ENCODE results near the gene FADS3.

DNA sequence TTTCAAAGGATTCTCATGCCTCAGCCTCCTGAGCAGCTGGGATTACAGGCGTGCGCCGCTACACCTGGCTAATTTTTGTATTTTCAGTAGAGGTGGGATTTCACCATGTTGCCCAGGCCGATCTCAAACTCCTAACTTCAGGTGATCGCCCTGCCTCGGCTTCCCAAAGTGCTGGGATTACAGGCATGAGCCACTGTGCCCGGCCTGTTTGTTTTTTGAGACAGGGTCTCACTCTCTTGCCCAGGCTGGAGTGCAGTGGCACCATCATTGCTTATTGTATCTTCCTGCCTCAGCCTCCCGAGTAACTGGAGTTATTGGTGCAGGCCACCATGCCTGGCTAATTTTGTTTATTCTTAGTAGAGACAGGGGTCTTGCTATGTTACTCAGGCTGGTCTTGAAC, 55.2 kb downstream of the FADS3 start:
- TF ChIP-seq, protein P1, sequence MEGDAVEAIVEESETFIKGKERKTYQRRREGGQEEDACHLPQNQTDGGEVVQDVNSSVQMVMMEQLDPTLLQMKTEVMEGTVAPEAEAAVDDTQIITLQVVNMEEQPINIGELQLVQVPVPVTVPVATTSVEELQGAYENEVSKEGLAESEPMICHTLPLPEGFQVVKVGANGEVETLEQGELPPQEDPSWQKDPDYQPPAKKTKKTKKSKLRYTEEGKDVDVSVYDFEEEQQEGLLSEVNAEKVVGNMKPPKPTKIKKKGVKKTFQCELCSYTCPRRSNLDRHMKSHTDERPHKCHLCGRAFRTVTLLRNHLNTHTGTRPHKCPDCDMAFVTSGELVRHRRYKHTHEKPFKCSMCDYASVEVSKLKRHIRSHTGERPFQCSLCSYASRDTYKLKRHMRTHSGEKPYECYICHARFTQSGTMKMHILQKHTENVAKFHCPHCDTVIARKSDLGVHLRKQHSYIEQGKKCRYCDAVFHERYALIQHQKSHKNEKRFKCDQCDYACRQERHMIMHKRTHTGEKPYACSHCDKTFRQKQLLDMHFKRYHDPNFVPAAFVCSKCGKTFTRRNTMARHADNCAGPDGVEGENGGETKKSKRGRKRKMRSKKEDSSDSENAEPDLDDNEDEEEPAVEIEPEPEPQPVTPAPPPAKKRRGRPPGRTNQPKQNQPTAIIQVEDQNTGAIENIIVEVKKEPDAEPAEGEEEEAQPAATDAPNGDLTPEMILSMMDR (conservative IDR thresholded peaks at IDR 0.05 in 1 of 2, IDR thresholded peaks at IDR 0.05 in 1 of 2; ENCODE audit: low read depth in 1 of 2, low read length in 2 of 2), result no peak
- no peak for TF ChIP-seq EZH2 (IDR thresholded peaks at IDR 0.05; ENCODE audit: low read length, missing control alignments)

Measured in fibroblast of lung (primary cell).